Brain microvascular endothelial cell (primary cell): Measurements from ENCODE around the gene CAPN6.

Source experiments
- DNase-seq: peaks from one replicate; pipeline ENCODE4 v3.0.0-alpha.2; 2020
- H3K27ac ChIP-seq: fragments of 250-450 bp; sonication (Bioruptor Pico); 2 replicates; pipeline ENCODE4 v1.5.1; 2020; ENCODE audit warnings: mild to moderate bottlenecking, moderate library complexity
- H3K27me3 ChIP-seq: fragments of 250-450 bp; sonication (Bioruptor Pico); replicated peaks from 2 replicates; pipeline ENCODE4 v1.5.1; 2020; ENCODE audit warnings: mild to moderate bottlenecking
- H3K36me3 ChIP-seq: fragments of 250-450 bp; sonication (Bioruptor Pico); replicated peaks from 2 replicates; pipeline ENCODE4 v1.5.1; 2020; ENCODE audit warnings: mild to moderate bottlenecking
- H3K4me3 ChIP-seq: 2 replicates; pipeline ENCODE4 v1.5.1; 2011; ENCODE audit warnings: low read depth, mild to moderate bottlenecking, control low read depth, low read length, moderate library complexity
- in situ Hi-C: cut with HindIII; loops from 2 replicates; pipeline ENCODE4 v1.10.0; 2017; ENCODE audit warnings: low sequenced_read_pairs, low pct_ligation_motif_present
- TF ChIP-seq, protein P1 (sequence below): IDR thresholded peaks from 2 replicates; pipeline ENCODE4 v1.5.1; 2011; ENCODE audit warnings: low read depth, mild to moderate bottlenecking, moderate library complexity, low read length, control low read depth, inconsistent platforms; ENCODE audit errors: missing control alignments

Gene CAPN6, protein sequence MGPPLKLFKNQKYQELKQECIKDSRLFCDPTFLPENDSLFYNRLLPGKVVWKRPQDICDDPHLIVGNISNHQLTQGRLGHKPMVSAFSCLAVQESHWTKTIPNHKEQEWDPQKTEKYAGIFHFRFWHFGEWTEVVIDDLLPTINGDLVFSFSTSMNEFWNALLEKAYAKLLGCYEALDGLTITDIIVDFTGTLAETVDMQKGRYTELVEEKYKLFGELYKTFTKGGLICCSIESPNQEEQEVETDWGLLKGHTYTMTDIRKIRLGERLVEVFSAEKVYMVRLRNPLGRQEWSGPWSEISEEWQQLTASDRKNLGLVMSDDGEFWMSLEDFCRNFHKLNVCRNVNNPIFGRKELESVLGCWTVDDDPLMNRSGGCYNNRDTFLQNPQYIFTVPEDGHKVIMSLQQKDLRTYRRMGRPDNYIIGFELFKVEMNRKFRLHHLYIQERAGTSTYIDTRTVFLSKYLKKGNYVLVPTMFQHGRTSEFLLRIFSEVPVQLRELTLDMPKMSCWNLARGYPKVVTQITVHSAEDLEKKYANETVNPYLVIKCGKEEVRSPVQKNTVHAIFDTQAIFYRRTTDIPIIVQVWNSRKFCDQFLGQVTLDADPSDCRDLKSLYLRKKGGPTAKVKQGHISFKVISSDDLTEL

DNA sequence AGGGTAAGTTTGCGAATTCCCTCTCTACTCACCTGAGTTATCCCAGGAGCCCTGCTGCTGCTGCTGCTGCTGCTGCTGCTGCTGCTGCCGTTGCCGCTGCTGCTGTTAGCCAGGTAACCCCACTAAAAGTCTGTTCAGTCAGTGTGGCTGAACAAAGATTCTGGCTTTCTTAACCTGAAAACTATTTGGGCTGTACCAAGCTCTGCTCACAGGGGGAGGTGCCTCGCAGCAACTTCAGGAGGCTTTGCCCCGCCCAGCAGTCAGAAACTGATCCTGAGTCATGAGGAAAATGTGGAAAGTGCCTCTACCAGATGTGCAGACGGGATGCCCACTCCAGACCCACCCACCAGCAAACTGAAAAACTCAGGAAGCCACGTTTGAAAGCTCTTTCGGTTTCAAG lies at the start of gene CAPN6:
CAPN6 (minus strand) TSS at position 145 of the 400 bp plus-strand sequence. CDS start 6,547 bp downstream, outside the sequence.
- H3K4me3 ChIP-seq = no peak within 1 kb of the TSS
- no peak within 1 kb of the TSS for H3K27ac ChIP-seq
- DNase-seq = no peak
- TF ChIP-seq, protein P1, sequence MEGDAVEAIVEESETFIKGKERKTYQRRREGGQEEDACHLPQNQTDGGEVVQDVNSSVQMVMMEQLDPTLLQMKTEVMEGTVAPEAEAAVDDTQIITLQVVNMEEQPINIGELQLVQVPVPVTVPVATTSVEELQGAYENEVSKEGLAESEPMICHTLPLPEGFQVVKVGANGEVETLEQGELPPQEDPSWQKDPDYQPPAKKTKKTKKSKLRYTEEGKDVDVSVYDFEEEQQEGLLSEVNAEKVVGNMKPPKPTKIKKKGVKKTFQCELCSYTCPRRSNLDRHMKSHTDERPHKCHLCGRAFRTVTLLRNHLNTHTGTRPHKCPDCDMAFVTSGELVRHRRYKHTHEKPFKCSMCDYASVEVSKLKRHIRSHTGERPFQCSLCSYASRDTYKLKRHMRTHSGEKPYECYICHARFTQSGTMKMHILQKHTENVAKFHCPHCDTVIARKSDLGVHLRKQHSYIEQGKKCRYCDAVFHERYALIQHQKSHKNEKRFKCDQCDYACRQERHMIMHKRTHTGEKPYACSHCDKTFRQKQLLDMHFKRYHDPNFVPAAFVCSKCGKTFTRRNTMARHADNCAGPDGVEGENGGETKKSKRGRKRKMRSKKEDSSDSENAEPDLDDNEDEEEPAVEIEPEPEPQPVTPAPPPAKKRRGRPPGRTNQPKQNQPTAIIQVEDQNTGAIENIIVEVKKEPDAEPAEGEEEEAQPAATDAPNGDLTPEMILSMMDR = no peak
- in situ Hi-C loops = no loop called here
- H3K27me3 ChIP-seq = no peaks in the 10 kb centered on the region
- H3K36me3 ChIP-seq = no peaks in the 10 kb centered on the region

DNA sequence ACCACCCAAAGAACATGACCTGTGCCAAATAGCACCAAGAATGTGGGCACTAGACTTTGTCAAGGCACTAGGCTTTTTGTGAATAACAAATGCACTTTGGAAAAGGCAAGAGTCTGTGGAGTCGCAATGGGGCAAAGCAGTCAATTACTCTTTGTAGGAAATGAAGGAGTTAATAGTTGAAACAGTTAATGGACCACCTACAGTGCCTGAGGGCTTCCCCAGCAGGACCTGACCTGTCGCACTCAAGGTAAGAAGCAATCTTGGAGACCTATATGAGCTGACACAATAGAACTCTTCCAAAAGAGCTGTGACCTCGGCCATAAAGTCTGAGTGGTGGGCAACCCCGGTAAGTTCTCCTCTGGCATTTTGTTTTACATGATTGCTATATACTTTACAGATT lies 49.2 kb upstream of the CAPN6 start:
- no peaks in the 10 kb centered on the region for H3K27me3 ChIP-seq
- no peak for DNase-seq
- H3K27ac ChIP-seq = no peak overlapping the region
- in situ Hi-C loops = no loop called here
- TF ChIP-seq, protein P1 = no peak
- no peaks in the 10 kb centered on the region for H3K36me3 ChIP-seq
- H3K4me3 ChIP-seq = no peak overlapping the region

DNA sequence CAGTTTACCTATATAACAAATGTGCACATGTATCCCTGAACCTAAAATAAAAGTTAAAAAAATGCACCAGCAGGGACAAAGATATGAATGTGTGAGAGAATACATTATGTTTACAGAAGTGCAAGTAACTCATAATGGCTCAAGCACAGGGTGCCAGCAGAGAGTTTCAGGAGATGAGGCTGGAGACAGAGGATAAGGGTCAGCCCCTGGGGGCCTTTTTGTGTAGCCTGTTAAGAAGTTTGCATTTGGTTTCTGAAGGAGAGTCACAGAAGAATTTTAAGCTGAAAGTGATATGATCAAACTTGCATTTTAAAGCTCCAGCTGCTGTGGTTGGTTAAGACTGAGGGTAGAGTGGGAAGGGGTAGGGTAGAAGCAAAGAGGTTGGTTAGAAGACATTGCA lies 48.6 kb upstream of the CAPN6 start:
- no peaks in the 10 kb centered on the region for H3K36me3 ChIP-seq
- H3K4me3 ChIP-seq = no peak overlapping the region
- DNase-seq = no peak
- in situ Hi-C loops = no loop called here
- no peak overlapping the region for H3K27ac ChIP-seq
- no peaks in the 10 kb centered on the region for H3K27me3 ChIP-seq
- TF ChIP-seq, protein P1 = no peak

DNA sequence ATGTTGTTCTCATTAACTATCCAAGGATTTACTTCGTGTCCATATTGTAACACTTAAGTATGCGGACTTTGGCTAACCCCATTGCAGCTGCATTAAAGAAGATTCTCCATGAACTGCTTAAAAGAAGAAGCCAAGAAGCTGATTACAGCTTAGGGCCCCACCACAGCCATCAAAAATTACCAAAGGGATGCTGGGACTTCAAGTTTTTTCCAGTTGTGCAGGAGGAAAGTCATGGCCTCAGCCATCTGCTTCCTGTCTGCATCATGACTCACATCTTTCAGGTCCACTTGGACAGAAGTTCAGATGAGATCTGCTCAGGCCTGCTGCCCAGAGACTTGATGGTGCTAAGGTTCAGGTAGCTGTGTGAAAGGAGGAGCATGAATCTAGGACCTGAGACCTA lies 38.8 kb upstream of the CAPN6 start:
- no peak overlapping the region for H3K4me3 ChIP-seq
- TF ChIP-seq, protein P1 = no peak
- H3K36me3 ChIP-seq = no peaks in the 10 kb centered on the region
- DNase-seq = no peak
- in situ Hi-C loops = no loop called here
- no peak overlapping the region for H3K27ac ChIP-seq
- H3K27me3 ChIP-seq = no peaks in the 10 kb centered on the region

DNA sequence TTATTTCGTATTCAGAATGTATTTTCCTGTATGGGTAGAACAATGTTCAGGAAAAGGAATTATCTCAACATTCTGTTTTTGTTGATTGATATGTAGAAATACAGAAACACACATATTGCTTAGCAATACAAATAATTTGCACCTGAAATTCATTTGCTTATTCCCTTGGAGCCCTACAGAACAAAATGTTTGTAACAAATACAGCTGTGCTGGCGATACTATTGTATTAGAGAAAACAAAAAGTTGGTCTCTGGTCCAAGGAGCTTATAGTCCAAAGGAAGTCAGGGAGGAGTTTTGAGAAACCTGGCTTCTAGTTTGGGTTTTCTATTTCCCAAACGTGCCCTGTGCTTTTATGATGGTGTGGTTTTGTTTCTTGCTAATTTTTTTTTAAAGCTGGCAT lies 37.8 kb upstream of the CAPN6 start:
- no peak overlapping the region for H3K27ac ChIP-seq
- no peak for DNase-seq
- in situ Hi-C loops = no loop called here
- no peaks in the 10 kb centered on the region for H3K27me3 ChIP-seq
- H3K4me3 ChIP-seq = no peak overlapping the region
- no peaks in the 10 kb centered on the region for H3K36me3 ChIP-seq
- TF ChIP-seq, protein P1 = no peak
